K562 (cell line): ENCODE measurements around the gene TMEM132C. TPM values are rescaled to one million over a fixed set of nuclear protein-coding genes. Genes with fewer than 3 reads are reported as not detected.

ENCODE experiments used
- TCF7L2 ChIP-seq: fragments of 150-350 bp; IDR thresholded peaks from 2 replicates; pipeline ENCODE4 v1.6.1; 2016; ENCODE audit warnings: low read depth, mild to moderate bottlenecking, low read length, moderate library complexity
- polyA plus RNA-seq, 8 experiments: library from polyadenylated mRNA; depleted of rRNA in 4 of 8; stranded (reverse) in 5 of 8; unstranded in 3 of 8; fragments of >200 nt; fragmentation: Nextera tagmentation in 2 of 8; fragmentation: Illumina TruSeq in 1 of 8; extraction: Ambion mirVana in 2 of 8; extraction: Trizol in 1 of 8; gene quantifications; 2 replicates each; pipeline versions ENCODE4 v1.2.1 to v1.2.3, GENCODE V29; 2011 to 2014; ENCODE audit warnings: inconsistent platforms in 1 of 8, missing spikeins in 1 of 8
- total RNA-seq, 7 experiments: library from RNA; depleted of rRNA in 6 of 7; stranded (reverse); fragments of >200 nt in 6 of 7; fragmentation: Illumina TruSeq in 2 of 7; extraction: Trizol in 2 of 7; gene quantifications; 2 replicates each; pipeline versions ENCODE4 v1.2.1 to v1.2.3, GENCODE V29; 2011 to 2021; ENCODE audit warnings: low replicate concordance in 1 of 7
- TF ChIP-seq, protein P1 (sequence below): fragments of 450-650 bp; IDR thresholded peaks from 2 replicates; pipeline ENCODE4 v1.6.1; 2016; ENCODE audit warnings: mild to moderate bottlenecking, moderate library complexity

The TMEM132C gene
- total and polyA plus RNA-seq, 9 of the 15 experiments (the other 6 are each of a cell fraction or from before 2014, with no cell fraction given): not detected

DNA sequence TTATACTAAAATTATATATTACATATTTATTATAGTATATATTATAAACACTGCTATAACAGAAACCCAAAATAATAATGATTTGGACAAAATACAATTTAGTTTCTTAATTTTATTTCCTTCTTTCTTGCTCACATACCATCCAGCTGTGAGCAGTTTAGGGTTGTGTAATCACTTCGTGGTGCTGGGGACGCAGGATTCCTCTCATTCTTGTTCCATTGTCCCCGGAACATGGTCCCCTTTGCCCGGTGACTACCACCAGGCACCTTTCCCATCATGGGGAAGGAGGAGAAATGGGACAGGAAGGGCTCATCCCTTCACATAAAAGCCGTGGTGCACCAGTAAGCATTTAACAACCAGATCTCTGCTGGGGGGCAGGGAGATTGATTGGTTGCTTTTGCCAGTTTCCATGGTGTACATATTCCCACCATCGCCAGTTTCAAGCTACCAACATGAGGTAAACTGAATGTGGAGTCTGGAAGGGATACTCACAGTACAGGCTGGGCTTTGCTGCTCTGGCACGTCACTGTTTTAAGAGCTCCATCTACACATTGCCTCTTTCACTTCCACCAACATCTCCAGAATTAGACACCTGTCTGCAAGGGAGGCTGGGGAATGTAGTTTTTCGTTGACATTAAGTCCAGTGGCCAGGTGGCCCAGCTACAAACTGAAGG is 191.5 kb downstream of the TMEM132C start (continued):
- TF ChIP-seq, protein P1, sequence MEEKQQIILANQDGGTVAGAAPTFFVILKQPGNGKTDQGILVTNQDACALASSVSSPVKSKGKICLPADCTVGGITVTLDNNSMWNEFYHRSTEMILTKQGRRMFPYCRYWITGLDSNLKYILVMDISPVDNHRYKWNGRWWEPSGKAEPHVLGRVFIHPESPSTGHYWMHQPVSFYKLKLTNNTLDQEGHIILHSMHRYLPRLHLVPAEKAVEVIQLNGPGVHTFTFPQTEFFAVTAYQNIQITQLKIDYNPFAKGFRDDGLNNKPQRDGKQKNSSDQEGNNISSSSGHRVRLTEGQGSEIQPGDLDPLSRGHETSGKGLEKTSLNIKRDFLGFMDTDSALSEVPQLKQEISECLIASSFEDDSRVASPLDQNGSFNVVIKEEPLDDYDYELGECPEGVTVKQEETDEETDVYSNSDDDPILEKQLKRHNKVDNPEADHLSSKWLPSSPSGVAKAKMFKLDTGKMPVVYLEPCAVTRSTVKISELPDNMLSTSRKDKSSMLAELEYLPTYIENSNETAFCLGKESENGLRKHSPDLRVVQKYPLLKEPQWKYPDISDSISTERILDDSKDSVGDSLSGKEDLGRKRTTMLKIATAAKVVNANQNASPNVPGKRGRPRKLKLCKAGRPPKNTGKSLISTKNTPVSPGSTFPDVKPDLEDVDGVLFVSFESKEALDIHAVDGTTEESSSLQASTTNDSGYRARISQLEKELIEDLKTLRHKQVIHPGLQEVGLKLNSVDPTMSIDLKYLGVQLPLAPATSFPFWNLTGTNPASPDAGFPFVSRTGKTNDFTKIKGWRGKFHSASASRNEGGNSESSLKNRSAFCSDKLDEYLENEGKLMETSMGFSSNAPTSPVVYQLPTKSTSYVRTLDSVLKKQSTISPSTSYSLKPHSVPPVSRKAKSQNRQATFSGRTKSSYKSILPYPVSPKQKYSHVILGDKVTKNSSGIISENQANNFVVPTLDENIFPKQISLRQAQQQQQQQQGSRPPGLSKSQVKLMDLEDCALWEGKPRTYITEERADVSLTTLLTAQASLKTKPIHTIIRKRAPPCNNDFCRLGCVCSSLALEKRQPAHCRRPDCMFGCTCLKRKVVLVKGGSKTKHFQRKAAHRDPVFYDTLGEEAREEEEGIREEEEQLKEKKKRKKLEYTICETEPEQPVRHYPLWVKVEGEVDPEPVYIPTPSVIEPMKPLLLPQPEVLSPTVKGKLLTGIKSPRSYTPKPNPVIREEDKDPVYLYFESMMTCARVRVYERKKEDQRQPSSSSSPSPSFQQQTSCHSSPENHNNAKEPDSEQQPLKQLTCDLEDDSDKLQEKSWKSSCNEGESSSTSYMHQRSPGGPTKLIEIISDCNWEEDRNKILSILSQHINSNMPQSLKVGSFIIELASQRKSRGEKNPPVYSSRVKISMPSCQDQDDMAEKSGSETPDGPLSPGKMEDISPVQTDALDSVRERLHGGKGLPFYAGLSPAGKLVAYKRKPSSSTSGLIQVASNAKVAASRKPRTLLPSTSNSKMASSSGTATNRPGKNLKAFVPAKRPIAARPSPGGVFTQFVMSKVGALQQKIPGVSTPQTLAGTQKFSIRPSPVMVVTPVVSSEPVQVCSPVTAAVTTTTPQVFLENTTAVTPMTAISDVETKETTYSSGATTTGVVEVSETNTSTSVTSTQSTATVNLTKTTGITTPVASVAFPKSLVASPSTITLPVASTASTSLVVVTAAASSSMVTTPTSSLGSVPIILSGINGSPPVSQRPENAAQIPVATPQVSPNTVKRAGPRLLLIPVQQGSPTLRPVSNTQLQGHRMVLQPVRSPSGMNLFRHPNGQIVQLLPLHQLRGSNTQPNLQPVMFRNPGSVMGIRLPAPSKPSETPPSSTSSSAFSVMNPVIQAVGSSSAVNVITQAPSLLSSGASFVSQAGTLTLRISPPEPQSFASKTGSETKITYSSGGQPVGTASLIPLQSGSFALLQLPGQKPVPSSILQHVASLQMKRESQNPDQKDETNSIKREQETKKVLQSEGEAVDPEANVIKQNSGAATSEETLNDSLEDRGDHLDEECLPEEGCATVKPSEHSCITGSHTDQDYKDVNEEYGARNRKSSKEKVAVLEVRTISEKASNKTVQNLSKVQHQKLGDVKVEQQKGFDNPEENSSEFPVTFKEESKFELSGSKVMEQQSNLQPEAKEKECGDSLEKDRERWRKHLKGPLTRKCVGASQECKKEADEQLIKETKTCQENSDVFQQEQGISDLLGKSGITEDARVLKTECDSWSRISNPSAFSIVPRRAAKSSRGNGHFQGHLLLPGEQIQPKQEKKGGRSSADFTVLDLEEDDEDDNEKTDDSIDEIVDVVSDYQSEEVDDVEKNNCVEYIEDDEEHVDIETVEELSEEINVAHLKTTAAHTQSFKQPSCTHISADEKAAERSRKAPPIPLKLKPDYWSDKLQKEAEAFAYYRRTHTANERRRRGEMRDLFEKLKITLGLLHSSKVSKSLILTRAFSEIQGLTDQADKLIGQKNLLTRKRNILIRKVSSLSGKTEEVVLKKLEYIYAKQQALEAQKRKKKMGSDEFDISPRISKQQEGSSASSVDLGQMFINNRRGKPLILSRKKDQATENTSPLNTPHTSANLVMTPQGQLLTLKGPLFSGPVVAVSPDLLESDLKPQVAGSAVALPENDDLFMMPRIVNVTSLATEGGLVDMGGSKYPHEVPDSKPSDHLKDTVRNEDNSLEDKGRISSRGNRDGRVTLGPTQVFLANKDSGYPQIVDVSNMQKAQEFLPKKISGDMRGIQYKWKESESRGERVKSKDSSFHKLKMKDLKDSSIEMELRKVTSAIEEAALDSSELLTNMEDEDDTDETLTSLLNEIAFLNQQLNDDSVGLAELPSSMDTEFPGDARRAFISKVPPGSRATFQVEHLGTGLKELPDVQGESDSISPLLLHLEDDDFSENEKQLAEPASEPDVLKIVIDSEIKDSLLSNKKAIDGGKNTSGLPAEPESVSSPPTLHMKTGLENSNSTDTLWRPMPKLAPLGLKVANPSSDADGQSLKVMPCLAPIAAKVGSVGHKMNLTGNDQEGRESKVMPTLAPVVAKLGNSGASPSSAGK: no peak
- no peak for TF ChIP-seq TCF7L2
